SK-N-MC (cell line): Measurements from ENCODE around the gene FLNB.

Experiments used
- EZH2 ChIP-seq: fragments of 200-600 bp; sonication (generic); IDR thresholded peaks from one replicate; pipeline ENCODE4 v1.6.1; 2017; ENCODE audit warnings: antibody characterized with exemption
- FOXP2 ChIP-seq: optimal IDR thresholded peaks from 2 replicates; pipeline ENCODE3; 2011; ENCODE audit warnings: mild to moderate bottlenecking, moderate library complexity; ENCODE audit not compliant: insufficient read depth; ENCODE audit errors: extremely low read length, control extremely low read depth
- POLR2AphosphoS5 ChIP-seq: IDR thresholded peaks from 2 replicates; pipeline ENCODE4 v1.6.1; 2012; ENCODE audit warnings: mild to moderate bottlenecking, low read depth, low read length, borderline replicate concordance

DNA sequence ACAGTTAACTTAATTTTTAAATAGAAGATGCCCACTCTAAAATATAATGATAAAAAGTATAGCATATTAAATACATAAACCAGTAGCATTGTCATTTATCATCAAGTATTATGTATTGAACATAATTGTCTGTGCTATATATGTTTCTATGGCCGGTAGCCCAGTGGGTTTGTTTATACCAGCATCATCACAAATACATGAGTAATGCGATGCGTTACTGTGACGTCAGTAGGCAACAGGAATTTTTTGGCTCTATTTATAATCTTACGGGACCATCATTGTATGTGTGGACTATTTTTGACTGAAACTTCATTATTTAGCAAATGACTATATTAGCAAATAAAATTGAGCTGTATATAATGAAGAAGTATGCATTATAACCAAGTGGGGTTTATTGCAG, 82.1 kb downstream of the FLNB start:
- TF ChIP-seq POLR2AphosphoS5 (no peak), EZH2 (no peak), FOXP2 (no peak)
